Measurements from ENCODE around the gene PSMD3. TPM values are rescaled to one million over a fixed set of nuclear protein-coding genes. Genes with fewer than 3 reads are reported as not detected.

PSMD3 gene
- total and polyA plus RNA-seq, 2 donors (not counting 1 experiment from before 2014, with no cell fraction given): 55.5 to 66.9 TPM

DNA sequence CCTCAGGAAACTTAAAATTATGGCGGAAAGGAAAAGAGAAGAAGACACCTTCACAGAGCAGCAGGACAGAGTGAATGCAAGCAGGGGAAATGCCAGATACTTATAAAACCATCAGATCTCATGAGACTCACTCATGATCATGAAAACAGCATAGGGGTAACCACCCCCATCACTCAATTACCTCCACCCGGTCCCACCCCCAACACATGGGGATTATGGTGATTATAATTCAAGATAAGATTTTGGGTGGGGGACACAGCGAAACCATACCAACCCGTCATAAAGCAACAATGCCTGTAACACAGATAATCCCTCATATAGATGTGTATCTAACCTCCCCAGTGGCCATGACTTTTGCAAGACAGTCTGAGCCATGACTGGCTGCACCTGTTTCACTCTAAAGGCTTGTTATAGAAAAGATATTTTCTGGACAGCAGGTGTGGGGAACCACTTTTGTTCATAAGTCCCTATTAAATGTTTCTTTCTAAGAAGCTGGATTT is 24.8 kb upstream of the PSMD3 start:
- Histone ChIP-seq H3K27me3 (ENCODE audit: control insufficient read depth, insufficient read depth, low read length) (no peaks in the 10 kb centered on the region), H3K4me1 (ENCODE audit: control insufficient read depth, extremely low read depth, insufficient read depth, low read length) (peaks cover 4% of the 10 kb centered on the region), H3K27ac (ENCODE audit: insufficient read depth, low read length) (no peak overlapping the region), H3K9ac (ENCODE audit: insufficient read depth, low read length) (no peak overlapping the region), H3K9me3 (ENCODE audit: control insufficient read depth, insufficient read depth, low read depth, low read length) (no peaks in the 10 kb centered on the region), H3K4me3 (replicated peaks in 1 of 4; ENCODE audit: control extremely low read depth in 1 of 4, insufficient read depth in 1 of 4, low read depth in 3 of 4, low read length in 4 of 4) (no peak overlapping the region), H3K36me3 (ENCODE audit: control insufficient read depth, insufficient read depth, low read length) (no peaks in the 10 kb centered on the region), H3K4me2 (ENCODE audit: extremely low read depth, insufficient read depth, low read length) (no peak overlapping the region), H4K20me1 (ENCODE audit: control insufficient read depth, extremely low read depth, insufficient read depth, low read length) (no peaks in the 10 kb centered on the region), H3K79me2 (ENCODE audit: control insufficient read depth, insufficient read depth, low read length) (no peaks in the 10 kb centered on the region), H2AFZ (ENCODE audit: low read length) (no peak overlapping the region)
- DNase-seq (ENCODE audit: low read depth in 2 of 2): no peak
- no peak for TF ChIP-seq EZH2 (IDR thresholded peaks at IDR 0.05; ENCODE audit: low read length, missing control alignments)
- TF ChIP-seq, protein P1, sequence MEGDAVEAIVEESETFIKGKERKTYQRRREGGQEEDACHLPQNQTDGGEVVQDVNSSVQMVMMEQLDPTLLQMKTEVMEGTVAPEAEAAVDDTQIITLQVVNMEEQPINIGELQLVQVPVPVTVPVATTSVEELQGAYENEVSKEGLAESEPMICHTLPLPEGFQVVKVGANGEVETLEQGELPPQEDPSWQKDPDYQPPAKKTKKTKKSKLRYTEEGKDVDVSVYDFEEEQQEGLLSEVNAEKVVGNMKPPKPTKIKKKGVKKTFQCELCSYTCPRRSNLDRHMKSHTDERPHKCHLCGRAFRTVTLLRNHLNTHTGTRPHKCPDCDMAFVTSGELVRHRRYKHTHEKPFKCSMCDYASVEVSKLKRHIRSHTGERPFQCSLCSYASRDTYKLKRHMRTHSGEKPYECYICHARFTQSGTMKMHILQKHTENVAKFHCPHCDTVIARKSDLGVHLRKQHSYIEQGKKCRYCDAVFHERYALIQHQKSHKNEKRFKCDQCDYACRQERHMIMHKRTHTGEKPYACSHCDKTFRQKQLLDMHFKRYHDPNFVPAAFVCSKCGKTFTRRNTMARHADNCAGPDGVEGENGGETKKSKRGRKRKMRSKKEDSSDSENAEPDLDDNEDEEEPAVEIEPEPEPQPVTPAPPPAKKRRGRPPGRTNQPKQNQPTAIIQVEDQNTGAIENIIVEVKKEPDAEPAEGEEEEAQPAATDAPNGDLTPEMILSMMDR (conservative IDR thresholded peaks at IDR 0.05 in 1 of 2, IDR thresholded peaks at IDR 0.05 in 1 of 2; ENCODE audit: low read depth in 1 of 2, low read length in 2 of 2): no peak

DNA sequence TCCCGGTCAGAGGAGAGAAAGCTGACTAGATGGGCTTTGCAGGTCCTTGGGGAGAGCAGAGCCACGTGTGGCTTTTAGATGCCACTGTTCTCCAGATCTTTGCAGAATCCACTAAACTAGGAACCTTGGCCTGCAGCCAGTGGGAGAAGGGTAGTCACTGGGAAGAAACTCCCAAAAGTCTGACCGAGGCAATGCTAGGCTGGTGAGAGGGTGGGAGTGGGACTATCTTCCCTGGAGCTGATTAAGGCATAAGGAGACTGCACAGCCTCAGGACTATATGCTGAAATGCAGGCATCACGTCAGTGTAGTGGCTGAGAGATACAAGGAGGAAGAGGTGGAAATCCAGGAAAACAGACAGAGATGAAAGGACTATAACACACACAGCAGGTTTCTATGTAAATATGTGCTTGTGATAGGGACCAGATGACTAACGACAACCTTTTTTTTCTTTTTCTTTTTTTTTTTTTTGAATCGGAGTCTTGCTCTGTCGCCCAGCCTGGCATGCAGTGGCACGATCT is 20.0 kb upstream of the PSMD3 start:
- Histone ChIP-seq H3K9me3 (ENCODE audit: control insufficient read depth, insufficient read depth, low read depth, low read length) (no peaks in the 10 kb centered on the region), H3K79me2 (ENCODE audit: control insufficient read depth, insufficient read depth, low read length) (no peaks in the 10 kb centered on the region), H3K27ac (ENCODE audit: insufficient read depth, low read length) (no peak overlapping the region), H3K9ac (ENCODE audit: insufficient read depth, low read length) (no peak overlapping the region), H3K4me2 (ENCODE audit: extremely low read depth, insufficient read depth, low read length) (no peak overlapping the region), H3K4me1 (ENCODE audit: control insufficient read depth, extremely low read depth, insufficient read depth, low read length) (no peaks in the 10 kb centered on the region), H4K20me1 (ENCODE audit: control insufficient read depth, extremely low read depth, insufficient read depth, low read length) (no peaks in the 10 kb centered on the region), H3K27me3 (ENCODE audit: control insufficient read depth, insufficient read depth, low read length) (peaks cover 2% of the 10 kb centered on the region), H3K36me3 (ENCODE audit: control insufficient read depth, insufficient read depth, low read length) (no peaks in the 10 kb centered on the region), H2AFZ (ENCODE audit: low read length) (no peak overlapping the region), H3K4me3 (replicated peaks in 1 of 4; ENCODE audit: control extremely low read depth in 1 of 4, insufficient read depth in 1 of 4, low read depth in 3 of 4, low read length in 4 of 4) (no peak overlapping the region)
- no peak for DNase-seq (ENCODE audit: low read depth in 2 of 2)
- TF ChIP-seq, protein P1 (conservative IDR thresholded peaks at IDR 0.05 in 1 of 2, IDR thresholded peaks at IDR 0.05 in 1 of 2; ENCODE audit: low read depth in 1 of 2, low read length in 2 of 2): no peak
- TF ChIP-seq EZH2 (IDR thresholded peaks at IDR 0.05; ENCODE audit: low read length, missing control alignments): no peak

DNA sequence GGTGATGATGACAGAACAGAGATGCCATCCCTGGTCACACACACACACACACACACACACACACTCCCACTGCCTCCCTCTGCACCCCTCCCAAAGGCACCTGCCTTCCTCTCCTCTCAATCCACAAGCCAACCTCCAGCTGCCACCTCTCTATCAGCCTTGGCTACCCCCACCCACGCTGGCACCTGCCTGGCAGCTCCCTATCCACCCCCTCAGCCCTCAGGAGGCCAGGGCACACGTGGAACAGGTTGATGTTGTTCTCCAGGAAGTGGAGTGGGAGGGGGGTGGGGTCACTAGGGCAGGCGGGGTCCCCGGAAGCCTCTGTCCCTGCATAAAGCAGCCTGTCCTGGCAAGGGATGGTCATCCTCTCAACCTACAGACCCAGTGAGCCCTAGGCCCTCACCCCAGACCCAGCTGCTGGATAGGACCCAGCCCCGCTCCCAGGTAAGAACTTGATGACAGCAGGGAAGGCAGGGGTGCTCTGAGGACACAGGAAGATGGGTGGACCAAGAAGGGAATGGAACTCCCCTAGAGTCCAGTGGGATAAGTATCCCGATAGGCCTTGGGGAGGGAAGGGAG is 17.9 kb upstream of the PSMD3 start, which contains the start of gene GSDMA:
GSDMA (plus strand) TSS at position 363 of the 579 bp plus-strand sequence. CDS start 2,684 bp downstream, outside the sequence.
- no peaks in the 10 kb centered on the region for H3K79me2 ChIP-seq (ENCODE audit: control insufficient read depth, insufficient read depth, low read length)
- no peak for DNase-seq (ENCODE audit: low read depth in 2 of 2)

More for the DNA sequence above, 17.9 kb upstream of the PSMD3 start, which contains the start of gene GSDMA:
- Histone ChIP-seq H3K4me2 (ENCODE audit: extremely low read depth, insufficient read depth, low read length) (no peak within 1 kb of the TSS), H3K4me1 (ENCODE audit: control insufficient read depth, extremely low read depth, insufficient read depth, low read length) (no peaks in the 10 kb centered on the region), H3K27ac (ENCODE audit: insufficient read depth, low read length) (no peak within 1 kb of the TSS), H3K27me3 (ENCODE audit: control insufficient read depth, insufficient read depth, low read length) (peaks cover 11% of the 10 kb centered on the region), H2AFZ (ENCODE audit: low read length) (no peak within 1 kb of the TSS), H3K4me3 (replicated peaks in 1 of 4; ENCODE audit: control extremely low read depth in 1 of 4, insufficient read depth in 1 of 4, low read depth in 3 of 4, low read length in 4 of 4) (no peak within 1 kb of the TSS), H4K20me1 (ENCODE audit: control insufficient read depth, extremely low read depth, insufficient read depth, low read length) (no peaks in the 10 kb centered on the region), H3K9ac (ENCODE audit: insufficient read depth, low read length) (no peak within 1 kb of the TSS), H3K36me3 (ENCODE audit: control insufficient read depth, insufficient read depth, low read length) (no peaks in the 10 kb centered on the region), H3K9me3 (ENCODE audit: control insufficient read depth, insufficient read depth, low read depth, low read length) (no peaks in the 10 kb centered on the region)
- TF ChIP-seq, protein P1 (conservative IDR thresholded peaks at IDR 0.05 in 1 of 2, IDR thresholded peaks at IDR 0.05 in 1 of 2; ENCODE audit: low read depth in 1 of 2, low read length in 2 of 2): no peak
- no peak for TF ChIP-seq EZH2 (IDR thresholded peaks at IDR 0.05; ENCODE audit: low read length, missing control alignments)
